H1 (cell line): ENCODE data around the gene YWHAE. TPM values are rescaled to one million over a fixed set of nuclear protein-coding genes. Genes with fewer than 3 reads are reported as not detected.
A peak's percentile ranks its signal among the peaks of the same experiment; 100 is the strongest.

Source experiments
- BACH1 ChIP-seq: IDR thresholded peaks from 2 replicates; pipeline ENCODE4 v1.6.1; 2012; ENCODE audit warnings: low read length, improper control_type of control experiment
- CHD7 ChIP-seq: fragments of 300-600 bp; sonication (generic); IDR thresholded peaks from 2 replicates; pipeline ENCODE4 v1.7.1; 2012; ENCODE audit warnings: low read length, moderate library complexity, mild to moderate bottlenecking, inconsistent platforms; ENCODE audit not compliant: insufficient replicate concordance
- GABPA ChIP-seq: IDR thresholded peaks from 2 replicates; pipeline ENCODE4 v1.6.1; 2011; ENCODE audit warnings: mild to moderate bottlenecking, low read length, moderate library complexity, borderline replicate concordance; ENCODE audit not compliant: insufficient read depth
- MAFK ChIP-seq: IDR thresholded peaks from 2 replicates; pipeline ENCODE4 v1.6.1; 2012; ENCODE audit warnings: low read depth, mild to moderate bottlenecking, improper control_type of control experiment, low read length
- NRF1 ChIP-seq: IDR thresholded peaks from 2 replicates; pipeline ENCODE4 v1.6.1; 2011; ENCODE audit warnings: mild to moderate bottlenecking, low read depth, low read length, improper control_type of control experiment
- SIRT6 ChIP-seq: IDR thresholded peaks from one replicate; pipeline ENCODE4 v1.7.1; 2012; ENCODE audit warnings: low read length, inconsistent platforms
- TBP ChIP-seq: IDR thresholded peaks from 2 replicates; pipeline ENCODE4 v1.6.1; 2011; ENCODE audit warnings: low read depth, low read length, improper control_type of control experiment
- polyA plus RNA-seq, 7 experiments: library from polyadenylated mRNA; depleted of rRNA in 3 of 7; stranded (reverse) in 5 of 7; unstranded in 2 of 7; fragments of >200 nt in 5 of 7; fragments of 200-250 nt in 2 of 7; gene quantifications; 1 replicate in 5 of 7; 2 replicates in 1 of 7; 4 replicates in 1 of 7; pipeline versions ENCODE4 v1.2.1 to v1.2.3, GENCODE V29; 2011 to 2013; ENCODE audit warnings: missing spikeins in 2 of 7, mixed read lengths in 2 of 7
- total RNA-seq: library from RNA; stranded (reverse); fragmentation: NEBNext Ultra II Directional; extraction: Animal tissue kit (Norgen Biotek cat#: 25700); gene quantifications from 2 replicates; pipeline ENCODE4 v1.2.1, GENCODE V29; 2021

YWHAE gene
- total and polyA plus RNA-seq, 2 of the 8 experiments (the other 6 are each of a cell fraction or from before 2014, with no cell fraction given) = 559 to 1,186 TPM

- no peak for TF ChIP-seq CHD7
- no peak for TF ChIP-seq TBP
- TF ChIP-seq SIRT6 = no peak
- no peak for TF ChIP-seq BACH1
- 0 out of 2 replicates have a peak, but pooled peaks have one; percentile 26 for TF ChIP-seq MAFK
- TF ChIP-seq NRF1 = no peak
- no peak for TF ChIP-seq GABPA
Measured at GRCh38 chr17:1366234-1366633, 33.8 kb downstream of the YWHAE start (continued).
